ENCODE results near the gene CYREN. TPM values are rescaled to one million over a fixed set of nuclear protein-coding genes. Genes with fewer than 3 reads are reported as not detected.

Gene CYREN
- total RNA-seq, 2 donors from 2014 or later, result 27.2 to 28.2 TPM

DNA sequence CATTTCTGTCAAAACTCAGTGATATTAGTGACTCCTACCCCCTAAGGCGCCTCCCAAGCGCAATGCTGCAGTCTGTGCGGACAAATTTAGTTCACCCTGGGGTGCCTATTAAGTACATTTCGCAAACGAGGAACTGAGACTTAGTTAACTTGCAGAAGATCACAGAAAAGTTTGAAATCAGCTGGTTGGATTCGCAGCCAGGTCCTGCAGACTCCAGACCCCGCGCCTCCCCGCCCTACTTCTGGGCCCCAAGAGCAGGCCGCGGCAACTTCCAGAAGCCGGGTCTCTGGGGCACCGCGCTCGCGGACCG, 588 bp downstream of the CYREN start:
- DNase-seq (ENCODE audit: low spot score in 2 of 2) (no peak), ATAC-seq (no peak)
- Mint-ChIP-seq H3K36me3 (peaks cover 30 to 49% of the 10 kb centered on the region in 2 donors), H3K9me3 (no peaks in the 10 kb centered on the region), H3K27ac (peak overlapping the region; percentile 94 to 95)

- ATAC-seq (peak; percentile 42 to 48), DNase-seq (ENCODE audit: low spot score in 2 of 2) (peak in 1 of 2 donors; percentile 68)
- Mint-ChIP-seq H3K36me3 (peaks cover 30 to 52% of the 10 kb centered on the region in 2 donors), H3K27ac (peak overlapping the region; percentile 94 to 95), H3K9me3 (no peaks in the 10 kb centered on the region)
Measured at GRCh38 chr7:135169141-135169963, 1.2 kb downstream of the CYREN start.

- ATAC-seq (no peak), DNase-seq (ENCODE audit: low spot score in 2 of 2) (no peak)
- Mint-ChIP-seq H3K36me3 (peaks cover 30 to 58% of the 10 kb centered on the region in 2 donors), H3K27ac (peak overlapping the region; percentile 94 to 95), H3K9me3 (no peaks in the 10 kb centered on the region)
Measured at GRCh38 chr7:135168489-135169140, 1.9 kb downstream of the CYREN start.

DNA sequence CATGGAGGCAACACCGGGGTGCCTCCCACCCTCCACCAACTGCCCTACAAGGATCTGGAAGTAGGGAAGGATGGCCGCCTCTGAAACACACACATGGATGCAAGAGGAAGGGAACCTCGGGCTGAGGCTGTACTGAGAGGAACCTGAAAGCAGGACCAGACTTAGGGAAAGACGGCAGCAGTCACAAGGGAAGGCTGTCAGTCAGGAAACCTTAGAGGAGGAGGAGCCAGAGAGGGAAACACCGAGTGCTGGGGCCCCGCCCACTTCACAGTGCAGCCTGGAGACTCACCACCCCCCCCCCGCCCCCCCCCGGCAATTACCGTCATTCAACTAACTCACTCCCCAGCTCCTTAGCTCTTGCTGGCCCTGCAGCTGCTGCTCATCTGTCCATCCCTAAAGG, 2.5 kb downstream of the CYREN start:
- ATAC-seq (no peak), DNase-seq (ENCODE audit: low spot score in 2 of 2) (no peak)
- peak overlapping the region; percentile 94 to 95 for H3K27ac Mint-ChIP-seq
- no peaks in the 10 kb centered on the region for H3K9me3 Mint-ChIP-seq
- H3K36me3 Mint-ChIP-seq, result peaks cover 30 to 60% of the 10 kb centered on the region in 2 donors

DNA sequence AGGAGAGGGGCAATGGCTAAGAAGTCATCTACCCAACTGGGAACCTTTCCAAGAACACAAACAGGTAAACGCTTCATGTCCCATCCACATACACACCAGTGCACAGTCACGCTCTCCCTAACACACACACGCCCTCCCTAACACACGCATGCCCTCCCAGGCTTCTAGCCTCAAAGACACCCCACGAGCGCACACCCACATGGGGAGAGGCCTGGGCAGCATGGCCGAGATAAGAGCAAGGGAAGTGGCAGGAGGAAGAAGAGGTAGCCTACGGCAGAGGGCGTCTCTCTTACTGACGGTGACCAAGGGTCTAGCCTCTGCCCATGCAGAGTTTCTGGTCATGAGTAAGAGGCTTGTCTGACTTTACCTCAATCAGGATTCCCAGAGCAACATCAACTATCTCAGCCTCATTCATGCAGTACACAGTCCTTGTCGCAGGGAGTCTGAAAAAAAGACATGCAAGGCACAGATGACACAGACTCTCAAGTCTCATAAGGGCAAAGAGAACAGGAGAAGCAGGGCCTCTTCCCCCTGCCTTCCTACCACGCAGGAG, 3.1 kb downstream of the CYREN start:
- Mint-ChIP-seq H3K36me3 (peaks cover 34 to 65% of the 10 kb centered on the region in 2 donors), H3K9me3 (peaks cover 2% of the 10 kb centered on the region in 2 donors), H3K27ac (peak overlapping the region; percentile 66 to 95)
- DNase-seq (ENCODE audit: low spot score in 2 of 2) (no peak), ATAC-seq (no peak)

GRCh38 chr7:135166338-135166990, 4.0 kb downstream of the CYREN start:
- peaks cover 44 to 69% of the 10 kb centered on the region in 2 donors for H3K36me3 Mint-ChIP-seq
- peak overlapping the region; percentile 82 to 95 for H3K27ac Mint-ChIP-seq
- peaks cover 9 to 12% of the 10 kb centered on the region in 2 donors for H3K9me3 Mint-ChIP-seq
- no peak for ATAC-seq
- DNase-seq (ENCODE audit: low spot score in 2 of 2), result no peak

- ATAC-seq (no peak), DNase-seq (ENCODE audit: low spot score in 2 of 2) (no peak)
- H3K27ac Mint-ChIP-seq, result peak overlapping the region in 1 of 2 donors; percentile 70
- H3K36me3 Mint-ChIP-seq, result peaks cover 48 to 75% of the 10 kb centered on the region in 2 donors
- H3K9me3 Mint-ChIP-seq, result peaks cover 9 to 13% of the 10 kb centered on the region in 2 donors
Measured at GRCh38 chr7:135165862-135166261, 4.6 kb downstream of the CYREN start.

GRCh38 chr7:135164357-135165061, 6.0 kb downstream of the CYREN start:
- peak overlapping the region; percentile 60 to 70 for H3K27ac Mint-ChIP-seq
- DNase-seq (ENCODE audit: low spot score in 2 of 2) (no peak), ATAC-seq (no peak)
- H3K36me3 Mint-ChIP-seq, result peaks cover 42 to 81% of the 10 kb centered on the region in 2 donors
- peaks cover 9 to 19% of the 10 kb centered on the region in 2 donors for H3K9me3 Mint-ChIP-seq

GRCh38 chr7:135162382-135163001, 8.0 kb downstream of the CYREN start:
- ATAC-seq (no peak), DNase-seq (ENCODE audit: low spot score in 2 of 2) (no peak)
- H3K36me3 Mint-ChIP-seq, result peaks cover 28 to 77% of the 10 kb centered on the region in 2 donors
- peaks cover 9 to 26% of the 10 kb centered on the region in 2 donors for H3K9me3 Mint-ChIP-seq
- peak overlapping the region; percentile 57 to 83 for H3K27ac Mint-ChIP-seq

GRCh38 chr7:135161669-135162068, 8.8 kb downstream of the CYREN start:
- no peak for ATAC-seq
- peaks cover 32 to 77% of the 10 kb centered on the region in 2 donors for H3K36me3 Mint-ChIP-seq

GRCh38 chr7:135160858-135161653, 9.5 kb downstream of the CYREN start:
- ATAC-seq (no peak), DNase-seq (ENCODE audit: low spot score in 2 of 2) (no peak)
- Mint-ChIP-seq H3K36me3 (peaks cover 38 to 79% of the 10 kb centered on the region in 2 donors), H3K27ac (peak overlapping the region; percentile 83 to 95), H3K9me3 (peaks cover 23 to 39% of the 10 kb centered on the region in 2 donors)

More at GRCh38 chr7:135161669-135162068, 8.8 kb downstream of the CYREN start:
- Mint-ChIP-seq H3K9me3 (peaks cover 16 to 33% of the 10 kb centered on the region in 2 donors), H3K27ac (peak overlapping the region; percentile 83 to 95)
- DNase-seq (ENCODE audit: low spot score in 2 of 2), result no peak

DNA sequence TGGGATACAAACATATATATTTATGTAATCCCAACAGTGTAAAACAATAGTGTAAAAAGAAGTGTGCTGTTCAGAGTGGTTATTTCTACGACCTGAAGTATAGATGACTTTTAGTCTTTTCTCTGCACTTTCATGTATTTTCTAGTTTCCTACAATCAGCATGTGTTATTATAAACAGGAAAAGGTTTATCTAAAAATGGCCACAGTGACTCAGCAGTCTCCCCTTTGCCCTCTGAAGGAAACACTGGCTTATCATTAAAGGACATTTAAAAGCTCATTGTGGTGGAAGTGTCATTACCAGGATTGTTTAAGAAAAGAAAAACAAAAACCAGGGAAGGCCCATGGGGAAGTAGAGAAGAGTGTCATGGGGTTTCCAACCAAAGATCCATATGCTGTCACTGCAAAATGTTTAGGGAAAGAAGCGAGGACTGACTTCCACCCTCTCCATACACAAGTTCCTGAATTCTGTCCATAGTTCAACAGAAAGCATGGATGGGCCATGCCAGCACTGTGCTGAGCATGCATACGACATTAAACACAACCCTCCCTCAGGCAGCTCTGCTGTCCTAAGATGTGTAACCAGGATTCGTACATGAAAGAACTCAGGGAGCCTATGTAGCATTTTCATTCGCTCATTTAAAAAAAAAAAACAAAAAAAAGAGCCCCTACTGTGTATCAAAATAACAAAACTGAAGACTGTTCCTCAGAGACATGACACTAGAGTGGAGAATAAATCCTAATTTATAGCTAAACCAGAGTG, 10.2 kb downstream of the CYREN start:
- Mint-ChIP-seq H3K9me3 (peaks cover 26 to 45% of the 10 kb centered on the region in 2 donors), H3K36me3 (peaks cover 44 to 80% of the 10 kb centered on the region in 2 donors), H3K27ac (peak overlapping the region; percentile 83 to 95)
- ATAC-seq (peak in 1 of 2 donors; percentile 23), DNase-seq (ENCODE audit: low spot score in 2 of 2) (no peak)

- peaks cover 33 to 51% of the 10 kb centered on the region in 2 donors for H3K9me3 Mint-ChIP-seq
- DNase-seq (ENCODE audit: low spot score in 2 of 2), result no peak
- peak in 1 of 2 donors; percentile 30 for ATAC-seq
- H3K36me3 Mint-ChIP-seq, result peaks cover 48 to 82% of the 10 kb centered on the region in 2 donors
- peak overlapping the region; percentile 73 to 83 for H3K27ac Mint-ChIP-seq
Measured at GRCh38 chr7:135159359-135160085, 11.0 kb downstream of the CYREN start.

DNA sequence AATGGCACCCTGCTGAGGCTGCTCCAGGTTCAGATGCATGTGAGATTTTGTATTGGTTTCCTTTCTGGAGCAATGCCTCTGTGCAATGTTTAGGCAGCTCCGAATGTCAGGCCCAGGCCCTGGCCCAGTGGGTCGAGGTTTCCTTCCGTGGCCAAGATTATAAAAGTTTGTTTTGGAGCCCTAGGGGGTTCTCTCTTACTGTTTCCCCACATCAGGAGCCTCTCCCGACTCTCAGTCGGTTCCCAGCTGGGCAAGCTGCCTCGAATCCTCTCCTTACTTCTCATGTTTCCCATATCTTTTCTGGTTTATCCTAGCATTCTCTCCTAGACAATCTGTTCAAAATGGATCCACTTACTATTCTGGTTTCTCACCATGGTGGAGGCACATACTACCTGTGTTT, 11.6 kb downstream of the CYREN start:
- ATAC-seq, result no peak
- Mint-ChIP-seq H3K27ac (peak overlapping the region; percentile 73 to 83), H3K36me3 (peaks cover 55 to 84% of the 10 kb centered on the region in 2 donors), H3K9me3 (peaks cover 33 to 56% of the 10 kb centered on the region in 2 donors)
- no peak for DNase-seq (ENCODE audit: low spot score in 2 of 2)
